H1 (cell line): ENCODE data around the gene ZNF652. TPM values are rescaled to one million over a fixed set of nuclear protein-coding genes. Genes with fewer than 3 reads are reported as not detected.
"Not testable (repeated sequence)": the region's sequence is repeated elsewhere in the genome, so short reads cannot be mapped to it uniquely, and the experiment has no call there.

Source experiments
- CTCF ChIA-PET: fragments of 300-600 bp; sonication (Branson Sonifier 250); formaldehyde crosslinking; loops from one replicate; lab custom pipeline; 2021; ENCODE audit not compliant: partially characterized antibody; lab: Charles Lee
- POLR2A ChIA-PET: fragments of 300-600 bp; sonication (Branson Sonifier 250); formaldehyde crosslinking; loops from one replicate; lab custom pipeline; 2021; ENCODE audit warnings: inconsistent platforms; ENCODE audit not compliant: partially characterized antibody; lab: Charles Lee
- DNase-seq, 2 experiments: peaks; one replicate each; pipeline versions ENCODE4 v3.0.0 to v3.0.0-alpha.2; 2010 to 2022; ENCODE audit warnings: low spot score in 2 of 2, low read depth in 1 of 2, mixed read lengths in 1 of 2
- FAIRE-seq: peaks from 2 replicates; lab custom pipeline; 2011; peaks lifted over from hg19 to GRCh38; lab: Jason Lieb, UNC
- H2AFZ ChIP-seq: 2 replicates; pipeline ENCODE4 v1.8.1; 2012; ENCODE audit warnings: low read length, inconsistent platforms
- H2AK5ac ChIP-seq: 2 replicates; pipeline ENCODE4 v1.6.1; 2013; ENCODE audit warnings: low read depth, low read length
- H2BK120ac ChIP-seq: replicated peaks from 2 replicates; pipeline ENCODE3; 2013; ENCODE audit warnings: low read depth, low read length, inconsistent platforms
- H2BK12ac ChIP-seq: 2 replicates; pipeline ENCODE4 v1.6.1; 2013; ENCODE audit warnings: low read depth, low read length
- H2BK15ac ChIP-seq: 2 replicates; pipeline ENCODE4 v1.6.1; 2013; ENCODE audit warnings: low read length
- H2BK20ac ChIP-seq: 2 replicates; pipeline ENCODE4 v1.6.1; 2013; ENCODE audit warnings: low read length
- H2BK5ac ChIP-seq: 2 replicates; pipeline ENCODE4 v1.6.1; 2013; ENCODE audit warnings: low read depth, low read length
- H3K14ac ChIP-seq: 2 replicates; pipeline ENCODE4 v1.6.1; 2013; ENCODE audit warnings: inconsistent platforms; ENCODE audit not compliant: insufficient read length
- H3K18ac ChIP-seq: 2 replicates; pipeline ENCODE4 v1.6.1; 2013; ENCODE audit warnings: low read length; ENCODE audit errors: extremely low read depth
- H3K23ac ChIP-seq: 2 replicates; pipeline ENCODE4 v1.6.1; 2013; ENCODE audit warnings: inconsistent platforms; ENCODE audit not compliant: insufficient read length
- H3K23me2 ChIP-seq: 2 replicates; pipeline ENCODE4 v1.6.1; 2013; ENCODE audit warnings: low read depth, low read length
- H3K27ac ChIP-seq: 2 replicates; pipeline ENCODE4 v1.6.1; 2011; ENCODE audit warnings: low read depth, low read length, inconsistent platforms
- H3K27me3 ChIP-seq, 4 experiments: replicated peaks in 1 of 4; 1 replicate in 1 of 4; 2 replicates in 3 of 4; pipeline versions ENCODE4 v1.6.1 to v1.8.1; 2011 to 2013; ENCODE audit warnings: low read length in 3 of 4, mild to moderate bottlenecking in 3 of 4, inconsistent platforms in 2 of 4, mixed read lengths in 2 of 4, moderate library complexity in 1 of 4; ENCODE audit not compliant: control insufficient read depth in 3 of 4, insufficient read depth in 3 of 4; ENCODE audit errors: extremely low read depth in 1 of 4
- H3K36me3 ChIP-seq, 4 experiments: 2 replicates each; pipeline versions ENCODE4 v1.6.1 to v1.8.1; 2011 to 2013; ENCODE audit warnings: mild to moderate bottlenecking in 4 of 4, low read length in 3 of 4, moderate library complexity in 2 of 4, control low read depth in 1 of 4, inconsistent platforms in 1 of 4; ENCODE audit not compliant: insufficient read depth in 4 of 4, control insufficient read depth in 2 of 4
- H3K4ac ChIP-seq: replicated peaks from 2 replicates; pipeline ENCODE3; 2013; ENCODE audit warnings: low read length, low read depth, mixed read lengths, inconsistent platforms; ENCODE audit not compliant: insufficient read length
- H3K4me1 ChIP-seq, 4 experiments: replicated peaks in 1 of 4; 1 replicate in 1 of 4; 2 replicates in 3 of 4; pipeline versions ENCODE4 v1.6.1 to v1.8.1; 2011 to 2013; ENCODE audit warnings: low read length in 3 of 4, inconsistent platforms in 2 of 4, mixed read lengths in 1 of 4; ENCODE audit not compliant: insufficient read depth in 4 of 4, control insufficient read depth in 3 of 4
- H3K4me2 ChIP-seq, 2 experiments: 2 replicates each; pipeline versions ENCODE4 v1.6.1 to v1.8.1; 2011 to 2013; ENCODE audit warnings: low read depth in 2 of 2, low read length in 2 of 2, control low read depth in 1 of 2, inconsistent platforms in 1 of 2, mild to moderate bottlenecking in 1 of 2; ENCODE audit not compliant: insufficient read depth in 1 of 2
- H3K4me3 ChIP-seq, 4 experiments: fragments of 200-600, 300-600 bp in 1 of 4; sonication (generic), shearing (Covaris generic), sonication (Bioruptor Twin) in 1 of 4; 2 replicates each; pipeline versions ENCODE4 v1.5.1 to v1.8.1; 2011 to 2016; ENCODE audit warnings: low read length in 4 of 4, low read depth in 3 of 4, control low read depth in 2 of 4, inconsistent platforms in 2 of 4, mild to moderate bottlenecking in 2 of 4, mixed read lengths in 1 of 4, moderate library complexity in 1 of 4; ENCODE audit not compliant: insufficient read depth in 2 of 4; ENCODE audit errors: extremely low read depth in 1 of 4
- H3K56ac ChIP-seq: replicated peaks from 2 replicates; pipeline ENCODE3; 2013; ENCODE audit warnings: low read depth, mild to moderate bottlenecking, mixed read lengths, low read length, inconsistent platforms; ENCODE audit not compliant: insufficient read length
- H3K79me1 ChIP-seq: 2 replicates; pipeline ENCODE4 v1.6.1; 2013; ENCODE audit warnings: low read depth, low read length, control low read depth
- H3K79me2 ChIP-seq, 2 experiments: 2 replicates each; pipeline versions ENCODE4 v1.6.1 to v1.8.1; 2012 to 2013; ENCODE audit warnings: low read length in 2 of 2, mild to moderate bottlenecking in 2 of 2, inconsistent platforms in 1 of 2; ENCODE audit not compliant: insufficient read depth in 2 of 2, control insufficient read depth in 1 of 2
- H3K9ac ChIP-seq, 4 experiments: replicated peaks in 1 of 4; 1 replicate in 1 of 4; 2 replicates in 3 of 4; pipeline versions ENCODE4 v1.6.1 to v1.8.1; 2011 to 2013; ENCODE audit warnings: low read depth in 3 of 4, low read length in 3 of 4, control low read depth in 2 of 4, mild to moderate bottlenecking in 2 of 4, moderate library complexity in 2 of 4, inconsistent platforms in 1 of 4; ENCODE audit errors: extremely low read depth in 1 of 4
- H3K9me3 ChIP-seq, 2 experiments: 2 replicates each; pipeline versions ENCODE4 v1.6.1 to v1.8.1; 2012 to 2013; ENCODE audit warnings: mild to moderate bottlenecking in 2 of 2, moderate library complexity in 2 of 2, control low read depth in 1 of 2, inconsistent platforms in 1 of 2, low read depth in 1 of 2, low read length in 1 of 2, mixed read lengths in 1 of 2; ENCODE audit not compliant: insufficient read depth in 2 of 2
- H4K20me1 ChIP-seq, 2 experiments: replicated peaks in 1 of 2; 2 replicates each; pipeline versions ENCODE3 to v1.8.1; 2011 to 2013; ENCODE audit warnings: inconsistent platforms in 2 of 2, low read length in 2 of 2, mild to moderate bottlenecking in 1 of 2; ENCODE audit not compliant: insufficient read depth in 2 of 2, control insufficient read depth in 1 of 2
- H4K5ac ChIP-seq: 2 replicates; pipeline ENCODE4 v1.6.1; 2013; ENCODE audit warnings: low read length, low read depth, mixed read lengths, inconsistent platforms; ENCODE audit not compliant: insufficient read length
- H4K8ac ChIP-seq: 2 replicates; pipeline ENCODE4 v1.8.0; 2013; ENCODE audit warnings: mild to moderate bottlenecking, moderate library complexity, low read length, inconsistent platforms; ENCODE audit not compliant: insufficient read depth; ENCODE audit errors: extremely low read depth
- H4K91ac ChIP-seq: replicated peaks from 2 replicates; pipeline ENCODE3; 2013; ENCODE audit warnings: low read length, mixed read lengths, inconsistent platforms; ENCODE audit not compliant: insufficient read length
- WGBS, 2 experiments: shearing (Covaris generic) in 1 of 2; methylation state at CpG; one replicate each; pipeline versions ENCODE4 v1.1.6 to v1.1.7; 2013 to 2015; ENCODE audit warnings: low lambda C conversion rate in 2 of 2, mixed read lengths in 2 of 2, inconsistent platforms in 1 of 2, low coverage in 1 of 2, missing lambda C conversion rate in 1 of 2; ENCODE audit not compliant: insufficient replicate concordance in 2 of 2, insufficient coverage in 1 of 2, insufficient read length in 1 of 2; ENCODE audit errors: extremely low coverage in 1 of 2, missing lambda C conversion rate in 1 of 2; 5-methylcytosine and 5-hydroxymethylcytosine counted together
- polyA plus RNA-seq, 7 experiments: library from polyadenylated mRNA; depleted of rRNA in 3 of 7; stranded (reverse) in 5 of 7; unstranded in 2 of 7; fragments of >200 nt in 5 of 7; fragments of 200-250 nt in 2 of 7; gene quantifications; 1 replicate in 5 of 7; 2 replicates in 1 of 7; 4 replicates in 1 of 7; pipeline versions ENCODE4 v1.2.1 to v1.2.3, GENCODE V29; 2011 to 2013; ENCODE audit warnings: missing spikeins in 2 of 7, mixed read lengths in 2 of 7
- total RNA-seq: library from RNA; stranded (reverse); fragmentation: NEBNext Ultra II Directional; extraction: Animal tissue kit (Norgen Biotek cat#: 25700); gene quantifications from 2 replicates; pipeline ENCODE4 v1.2.1, GENCODE V29; 2021

The ZNF652 gene
- total and polyA plus RNA-seq, 2 of the 8 experiments (the other 6 are each of a cell fraction or from before 2014, with no cell fraction given) = 13.5 to 39.6 TPM

GRCh38 chr17:49275981-49276380 lies 86.1 kb downstream of the ZNF652 start:
- DNase-seq, FAIRE-seq, POLR2A ChIA-PET: not testable (repeated sequence)

More at GRCh38 chr17:49275981-49276380, 86.1 kb downstream of the ZNF652 start:
- not testable (repeated sequence) for H2BK120ac ChIP-seq, H3K4me2 ChIP-seq, H2BK12ac ChIP-seq, H2BK5ac ChIP-seq, H2AK5ac ChIP-seq, H3K79me1 ChIP-seq, H3K27me3 ChIP-seq, H2BK20ac ChIP-seq, H2AFZ ChIP-seq, H3K27ac ChIP-seq, H3K36me3 ChIP-seq, H2BK15ac ChIP-seq, H3K23me2 ChIP-seq, H3K18ac ChIP-seq, H3K23ac ChIP-seq, H3K4me3 ChIP-seq, H3K4me1 ChIP-seq, H3K79me2 ChIP-seq, H3K9ac ChIP-seq, H3K14ac ChIP-seq, H4K20me1 ChIP-seq, H4K91ac ChIP-seq, H3K4ac ChIP-seq, H4K5ac ChIP-seq, H3K9me3 ChIP-seq, H3K56ac ChIP-seq
- 92% methylated on average over 12 of the region's 12 CpGs; no CpG with 5 or more reads in 1 of the 2 experiments for WGBS, 2 experiments
- CTCF ChIA-PET = interaction anchor here (0.5 to 7.6 kb wide), 11 partner anchors 8 to 145 kb away, joined by 3 to 59 read pairs (median 4); no protein-coding TSS in a partner anchor
- H4K8ac ChIP-seq = 0 out of 2 replicates have a peak overlapping the region, but pooled peaks have one; percentile 51
